Activated CD4-positive, alpha-beta T cell treated with anti-CD3 and anti-CD28 coated beads for 1 hour (primary cell): Measurements from ENCODE around the gene AMN.

Source experiments
- DNase-seq: peaks from one replicate; pipeline ENCODE4 v3.0.0-alpha.2; 2020

The AMN gene

GRCh38 chr14:102929241-102930137 is 7.0 kb downstream of the AMN start:
- no peak for DNase-seq

- DNase-seq: no peak
Observed at GRCh38 chr14:102930138-102930752, 7.8 kb downstream of the AMN start.

- no peak for DNase-seq
Observed at GRCh38 chr14:102930753-102931579, 8.5 kb downstream of the AMN start.

GRCh38 chr14:102931580-102932285 is 9.3 kb downstream of the AMN start:
- DNase-seq: no peak

- DNase-seq: no peak
Observed at GRCh38 chr14:102932484-102933248, 10.2 kb downstream of the AMN start.

GRCh38 chr14:102933618-102934231 is 11.3 kb downstream of the AMN start:
- no peak for DNase-seq

- DNase-seq: no peak
Observed at GRCh38 chr14:102935756-102936155, 13.3 kb downstream of the AMN start.

- DNase-seq: no peak
Observed at GRCh38 chr14:102937331-102938175, 15.1 kb downstream of the AMN start.

- no peak for DNase-seq
Observed at GRCh38 chr14:102938191-102938590, 15.7 kb downstream of the AMN start.

- DNase-seq: no peak
Observed at GRCh38 chr14:102939329-102939728, 16.9 kb downstream of the AMN start.

GRCh38 chr14:102939820-102940561 is 17.5 kb downstream of the AMN start:
- DNase-seq: no peak

- DNase-seq: no peak
Observed at GRCh38 chr14:102940729-102941362, 18.4 kb downstream of the AMN start.

GRCh38 chr14:102941419-102942011 is 19.1 kb downstream of the AMN start:
- DNase-seq: no peak

- no peak for DNase-seq
Observed at GRCh38 chr14:102942069-102942468, 19.6 kb downstream of the AMN start.

- DNase-seq: no peak
Observed at GRCh38 chr14:102943454-102943853, 21.0 kb downstream of the AMN start.

GRCh38 chr14:102943979-102944378 is 21.5 kb downstream of the AMN start:
- no peak for DNase-seq

- DNase-seq: no peak
Observed at GRCh38 chr14:102944448-102945330, 22.2 kb downstream of the AMN start.
